Breast epithelium (tissue), 3 donors: Measurements from ENCODE around the gene PCDHB11.

Experiments used
- CTCF ChIP-seq, 3 donors: fragments of 450-650 bp; IDR thresholded peaks; one replicate each; pipeline ENCODE4 v1.5.1; 2016 to 2017; ENCODE audit warnings: antibody characterized with exemption in 3 of 3, mild to moderate bottlenecking in 3 of 3, moderate library complexity in 3 of 3
- POLR2AphosphoS5 ChIP-seq, 3 donors: sonication (generic); formaldehyde crosslinking; IDR thresholded peaks; one replicate each; pipeline ENCODE4 v1.6.1; 2017; ENCODE audit warnings: antibody characterized with exemption in 3 of 3

- TF ChIP-seq CTCF (IDR thresholded peaks at IDR 0.05) (no peak), POLR2AphosphoS5 (IDR thresholded peaks at IDR 0.05) (no peak)
These were observed 45.9 kb downstream of the PCDHB11 start, which contains the start of gene PCDHB15 for GRCh38 chr5:141245250-141245717.
